OCI-LY3 (cell line): ENCODE results near the gene ERBB4.
A peak's percentile ranks its signal among the peaks of the same experiment; 100 is the strongest.

Experiments
- EZH2phosphoT487 ChIP-seq: fragments of 200-600 bp; shearing (Covaris generic); IDR thresholded peaks from 2 replicates; pipeline ENCODE4 v1.6.1; 2018; ENCODE audit warnings: antibody characterized with exemption, mixed run types, low read depth
- TF ChIP-seq, protein P1 (sequence below): fragments of 200-600, 300-600 bp; sonication (generic); IDR thresholded peaks from 2 replicates; pipeline ENCODE4 v1.5.1; 2014; ENCODE audit warnings: antibody characterized with exemption, low read length, low read depth

DNA sequence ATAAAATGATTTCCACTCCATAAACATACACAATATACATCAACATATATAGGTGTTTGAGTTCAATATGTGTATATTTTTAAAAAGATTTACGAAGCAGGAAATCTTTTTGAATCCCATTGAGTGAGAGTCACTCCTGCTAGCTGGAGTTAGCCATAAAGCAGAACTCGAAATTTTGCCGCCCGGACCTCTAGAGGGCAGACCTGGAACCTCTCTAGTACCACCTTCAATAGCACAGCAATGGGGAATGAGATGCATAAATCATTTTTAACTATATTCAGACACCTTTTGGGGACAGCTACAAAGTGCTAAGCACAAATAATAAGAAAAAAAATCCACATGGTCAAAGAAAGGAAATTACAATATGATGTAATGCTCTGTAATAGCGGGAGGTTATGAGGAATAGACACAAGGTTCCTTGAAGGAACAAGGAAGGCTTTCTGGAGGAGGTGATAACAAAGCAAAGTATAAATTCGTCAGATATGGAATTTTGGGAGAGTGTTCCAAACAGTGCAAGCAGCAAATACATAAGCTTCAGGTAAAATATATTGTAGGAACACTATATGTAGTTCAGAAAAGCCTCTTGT lies 533.4 kb downstream of the ERBB4 start:
- TF ChIP-seq, protein P1, sequence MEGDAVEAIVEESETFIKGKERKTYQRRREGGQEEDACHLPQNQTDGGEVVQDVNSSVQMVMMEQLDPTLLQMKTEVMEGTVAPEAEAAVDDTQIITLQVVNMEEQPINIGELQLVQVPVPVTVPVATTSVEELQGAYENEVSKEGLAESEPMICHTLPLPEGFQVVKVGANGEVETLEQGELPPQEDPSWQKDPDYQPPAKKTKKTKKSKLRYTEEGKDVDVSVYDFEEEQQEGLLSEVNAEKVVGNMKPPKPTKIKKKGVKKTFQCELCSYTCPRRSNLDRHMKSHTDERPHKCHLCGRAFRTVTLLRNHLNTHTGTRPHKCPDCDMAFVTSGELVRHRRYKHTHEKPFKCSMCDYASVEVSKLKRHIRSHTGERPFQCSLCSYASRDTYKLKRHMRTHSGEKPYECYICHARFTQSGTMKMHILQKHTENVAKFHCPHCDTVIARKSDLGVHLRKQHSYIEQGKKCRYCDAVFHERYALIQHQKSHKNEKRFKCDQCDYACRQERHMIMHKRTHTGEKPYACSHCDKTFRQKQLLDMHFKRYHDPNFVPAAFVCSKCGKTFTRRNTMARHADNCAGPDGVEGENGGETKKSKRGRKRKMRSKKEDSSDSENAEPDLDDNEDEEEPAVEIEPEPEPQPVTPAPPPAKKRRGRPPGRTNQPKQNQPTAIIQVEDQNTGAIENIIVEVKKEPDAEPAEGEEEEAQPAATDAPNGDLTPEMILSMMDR = peak; percentile 82
- no peak for TF ChIP-seq EZH2phosphoT487
